HG03521 (cell line): ENCODE measurements around the gene GABRR2.
A peak's percentile ranks its signal among the peaks of the same experiment; 100 is the strongest.
"Not testable (repeated sequence)": the region's sequence is repeated elsewhere in the genome, so short reads cannot be mapped to it uniquely, and the experiment has no call there.

Experiments
- ATAC-seq: cut with Tn5 transposase; IDR thresholded peaks from one replicate; pipeline ENCODE4 v1.9.1; 2021; ENCODE audit warnings: mild to moderate bottlenecking, moderate library complexity; ENCODE audit not compliant: unreplicated experiment

Gene GABRR2

DNA sequence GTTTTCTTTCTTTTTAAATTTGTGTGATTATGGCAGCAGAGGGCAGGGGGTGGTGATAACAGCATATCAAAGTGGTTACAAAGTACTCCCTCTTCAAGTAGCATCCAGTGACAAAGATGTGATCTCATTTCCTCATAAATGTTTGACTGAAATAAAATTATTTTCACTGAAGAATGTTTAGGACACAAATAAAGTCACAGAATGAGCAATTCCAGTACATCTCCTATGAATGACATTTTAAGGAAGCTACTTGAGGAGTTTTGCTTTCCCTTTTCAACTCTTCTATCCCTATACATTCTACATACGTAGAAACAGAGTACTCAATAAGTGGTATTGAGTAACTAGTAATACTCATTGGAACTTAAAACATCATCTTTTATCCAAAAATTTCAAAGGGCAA lies 13.9 kb upstream of the GABRR2 start:
- no peak for ATAC-seq

DNA sequence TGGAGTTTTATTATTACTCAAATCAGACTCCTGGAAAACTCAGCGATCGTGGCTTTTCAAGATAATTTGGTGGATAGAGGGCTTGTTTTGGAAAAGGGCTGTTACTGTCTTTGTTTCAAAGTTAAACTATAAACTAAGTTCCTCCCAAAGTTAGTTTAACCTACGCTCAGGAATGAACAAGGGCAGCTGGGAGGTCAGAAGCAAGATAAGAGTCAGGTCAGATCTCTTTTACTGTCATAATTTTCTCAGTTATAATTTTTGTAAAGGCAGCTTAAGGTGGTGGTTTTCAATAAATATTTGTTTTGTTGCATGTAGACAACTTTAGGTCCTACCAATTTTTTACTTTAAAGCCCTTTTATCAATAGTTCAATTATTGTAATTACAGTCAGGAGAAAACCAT lies 9.2 kb upstream of the GABRR2 start:
- ATAC-seq: no peak

GRCh38 chr6:89323511-89323971 lies 8.4 kb upstream of the GABRR2 start:
- no peak for ATAC-seq

DNA sequence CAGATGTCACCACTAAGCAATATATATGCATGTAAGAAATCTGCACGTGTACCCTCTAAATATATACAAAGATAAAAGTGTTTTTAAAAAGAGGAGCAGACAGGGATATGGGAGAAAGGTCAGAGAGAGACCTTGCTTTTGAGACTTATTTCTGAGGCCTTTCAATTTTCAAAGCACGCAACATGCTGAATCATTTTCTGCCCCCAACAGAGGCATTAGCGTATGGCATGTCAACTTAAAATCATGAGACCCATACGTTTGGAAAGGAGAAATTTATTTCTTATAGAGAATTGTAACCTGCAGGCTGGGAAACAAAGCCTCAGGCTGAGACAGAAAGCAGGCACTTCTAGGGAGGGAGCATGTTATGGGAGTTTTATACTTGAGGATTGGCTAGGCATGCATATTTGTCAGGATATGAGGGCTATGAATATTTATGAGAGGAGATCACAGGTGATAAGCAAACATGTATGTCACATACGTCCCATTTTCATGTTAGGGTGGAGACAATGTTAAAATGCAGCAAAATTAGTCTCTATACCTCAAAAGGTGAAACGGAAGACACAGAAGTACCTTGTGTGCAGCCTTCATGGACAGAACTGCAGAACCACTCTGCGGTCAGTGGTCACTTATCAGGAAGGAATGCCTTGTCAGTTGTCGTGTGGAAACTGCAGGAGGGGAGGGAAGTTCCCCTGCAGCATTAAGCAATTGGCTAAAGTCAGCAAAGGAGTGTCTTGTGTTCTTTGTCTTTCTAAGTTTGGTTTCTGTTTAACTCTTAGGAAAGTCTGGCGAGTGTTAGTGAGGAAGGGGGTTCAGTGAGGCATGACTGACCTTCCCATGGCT lies 6.3 kb upstream of the GABRR2 start:
- no peak for ATAC-seq

DNA sequence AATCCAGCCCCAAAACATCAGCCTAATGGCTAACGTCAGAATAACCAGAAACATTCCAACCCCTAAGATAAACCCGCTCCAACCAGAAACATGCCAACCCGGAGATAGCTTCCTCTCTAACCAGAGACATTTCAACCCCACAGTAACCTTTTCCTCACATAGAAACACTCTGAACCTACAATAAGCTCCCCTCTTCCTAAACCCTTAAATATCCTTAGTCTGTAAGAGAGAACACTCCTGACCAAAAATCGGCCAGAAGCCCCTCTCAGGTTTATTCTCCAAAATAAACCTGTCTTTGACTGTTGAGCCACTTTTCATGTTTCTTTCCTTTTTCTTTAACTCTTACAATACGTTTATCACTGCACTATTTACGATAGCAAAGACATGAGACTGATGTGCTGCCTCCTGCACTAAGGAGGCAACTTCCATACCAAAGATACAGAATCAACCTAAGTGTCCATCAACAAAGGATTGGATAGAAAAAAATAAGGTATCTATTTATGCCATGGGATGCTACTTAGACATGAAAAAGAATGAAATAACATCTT lies 5.0 kb upstream of the GABRR2 start:
- no peak for ATAC-seq

GRCh38 chr6:89317067-89317466 lies 2.0 kb upstream of the GABRR2 start:
- ATAC-seq: no peak

DNA sequence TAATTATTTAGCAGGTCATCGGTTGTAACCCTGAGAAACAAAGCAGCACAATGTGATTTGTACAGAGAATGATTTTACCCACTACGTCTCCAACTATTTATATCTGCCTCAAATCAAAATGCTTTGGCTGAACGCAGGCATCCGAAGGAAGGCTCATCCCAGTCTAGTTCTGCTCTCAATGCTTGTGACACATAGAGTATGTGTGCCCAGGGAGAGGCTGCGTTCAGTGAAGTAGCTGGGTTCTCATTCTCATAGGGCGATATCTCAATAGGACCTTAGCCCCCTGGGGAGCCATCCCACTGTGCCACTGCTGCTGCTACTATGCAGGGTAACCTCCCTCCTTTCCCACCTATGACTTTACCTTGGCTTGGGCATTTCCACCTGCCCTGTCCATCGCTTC lies 407 bp downstream of the GABRR2 start:
- ATAC-seq: no peak

DNA sequence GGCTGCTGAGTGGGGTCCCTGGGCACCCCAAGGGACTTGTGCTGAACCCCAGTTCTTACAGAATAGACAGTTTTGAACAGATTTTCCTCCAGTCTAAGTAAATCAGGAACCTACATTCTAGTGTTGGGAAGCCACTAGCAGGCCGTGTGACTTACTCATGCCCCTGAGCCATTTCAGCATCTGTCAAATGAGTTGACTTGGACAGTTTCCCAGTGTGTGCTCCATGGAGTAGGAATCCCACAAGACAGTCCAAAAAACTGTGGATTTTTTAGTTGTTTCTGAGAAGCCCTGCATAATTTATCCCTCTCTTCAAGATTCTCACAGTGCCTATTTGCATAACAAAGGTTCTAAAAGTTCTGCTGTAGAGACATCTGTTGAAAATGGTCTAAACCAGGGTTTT lies 2.1 kb downstream of the GABRR2 start:
- no peak for ATAC-seq

DNA sequence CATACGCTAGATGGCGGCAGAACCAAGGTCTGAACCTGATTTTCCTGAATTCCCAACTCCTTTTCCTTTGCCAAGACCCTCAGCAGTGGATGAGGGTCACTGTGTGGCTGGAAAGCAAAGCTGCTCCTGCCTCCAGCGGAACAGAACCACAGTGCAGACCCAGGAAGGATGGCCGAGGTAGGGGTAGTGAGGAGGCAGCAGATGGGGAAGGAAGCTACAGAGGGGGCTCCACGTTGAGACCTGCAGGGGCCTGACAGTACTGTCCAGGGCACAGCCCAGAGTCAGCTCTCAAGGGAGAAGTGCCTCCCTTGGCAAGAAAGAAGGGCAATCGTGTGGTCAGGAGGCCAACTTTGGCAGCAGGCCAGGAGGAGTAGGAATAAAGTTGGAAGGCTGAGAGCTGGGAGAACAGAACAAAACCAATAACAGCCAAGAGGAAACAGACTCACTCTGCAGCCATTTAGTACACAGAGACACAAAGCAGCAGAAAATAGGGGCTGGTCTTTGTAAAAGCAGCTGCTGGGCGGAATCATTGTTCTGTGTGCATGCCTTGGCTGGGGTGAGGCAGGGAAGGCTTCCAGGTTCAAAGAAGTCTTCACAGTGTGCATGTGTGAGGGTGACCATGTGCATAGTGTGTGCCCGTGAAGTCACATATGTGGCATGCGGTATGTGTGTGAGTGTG lies 3.1 kb downstream of the GABRR2 start:
- ATAC-seq: no peak

DNA sequence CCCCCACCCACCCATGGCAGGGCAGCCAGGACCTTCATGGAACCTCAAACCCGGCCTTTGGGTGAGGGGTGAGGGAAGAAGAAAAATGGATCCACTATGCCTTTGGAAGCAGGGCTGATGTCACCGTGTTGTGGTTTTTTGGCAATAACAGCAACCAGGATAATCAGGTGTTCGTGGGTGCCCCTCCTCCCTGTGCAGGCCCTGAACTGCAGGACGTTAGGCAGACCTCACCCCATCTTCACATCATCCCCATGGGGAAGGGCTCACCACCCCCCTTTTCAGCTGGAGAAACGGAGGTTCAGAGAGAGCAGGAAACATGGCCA lies 3.6 kb downstream of the GABRR2 start:
- ATAC-seq: no peak

GRCh38 chr6:89310929-89311328 lies 4.2 kb downstream of the GABRR2 start:
- no peak for ATAC-seq

DNA sequence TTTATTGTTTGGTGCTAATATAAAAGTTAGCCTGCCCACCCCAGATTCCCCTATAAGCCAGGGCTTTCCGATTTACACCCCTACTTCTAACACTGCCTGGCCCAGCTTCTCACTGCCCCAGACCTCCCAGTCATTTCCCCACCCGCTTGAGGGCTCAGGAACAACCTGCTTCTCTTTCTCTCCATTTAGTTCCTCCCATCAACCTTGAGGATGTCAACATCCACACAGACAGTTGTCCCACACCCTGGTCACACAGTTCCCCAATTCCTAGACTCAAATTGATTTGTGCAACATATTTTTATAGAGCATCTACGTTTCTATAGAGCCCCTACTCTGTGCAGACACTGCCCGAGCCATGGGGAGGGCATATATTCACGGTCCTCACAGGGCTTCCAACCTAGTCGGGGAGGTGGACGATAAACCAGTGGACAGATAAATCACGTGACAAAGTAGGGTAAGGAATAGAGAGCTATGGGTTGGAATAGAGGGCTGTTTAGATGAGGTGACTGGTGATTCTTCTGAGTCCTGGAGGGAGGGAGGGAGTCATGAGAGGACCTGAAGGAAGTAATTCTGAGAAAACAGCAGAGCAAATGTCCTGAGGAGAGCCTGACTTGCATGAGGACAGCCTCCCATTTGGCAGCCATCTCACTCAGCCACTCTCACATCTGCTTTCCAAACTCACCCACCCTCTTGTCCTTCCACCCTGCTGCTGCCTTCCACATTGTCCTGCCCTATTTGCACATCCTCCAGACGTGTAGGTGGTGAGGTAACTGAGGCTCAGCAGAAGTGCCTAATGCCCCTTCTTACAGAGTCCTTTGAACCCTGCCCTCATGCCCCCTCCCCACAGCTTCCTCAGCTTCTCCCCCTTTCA lies 6.3 kb downstream of the GABRR2 start:
- no peak for ATAC-seq

DNA sequence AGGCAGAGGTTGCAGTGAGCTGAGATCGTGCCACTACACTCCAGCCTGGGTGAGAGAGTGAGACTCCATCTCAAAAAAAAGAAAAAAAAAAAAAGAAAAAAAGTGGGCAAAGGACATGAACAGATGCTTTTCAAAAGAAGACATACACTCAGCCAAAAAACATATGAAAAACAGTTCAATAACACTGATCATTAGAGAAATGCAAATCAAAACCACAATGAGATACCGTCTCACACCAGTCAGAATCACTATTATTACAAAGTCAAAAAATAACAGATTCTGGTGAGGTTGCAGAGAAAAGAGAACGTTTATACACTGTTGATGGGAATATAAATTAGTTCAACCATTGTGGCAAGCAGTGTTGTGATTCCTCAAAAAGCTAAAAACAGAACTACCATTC lies 10.6 kb downstream of the GABRR2 start:
- ATAC-seq: not testable (repeated sequence)

DNA sequence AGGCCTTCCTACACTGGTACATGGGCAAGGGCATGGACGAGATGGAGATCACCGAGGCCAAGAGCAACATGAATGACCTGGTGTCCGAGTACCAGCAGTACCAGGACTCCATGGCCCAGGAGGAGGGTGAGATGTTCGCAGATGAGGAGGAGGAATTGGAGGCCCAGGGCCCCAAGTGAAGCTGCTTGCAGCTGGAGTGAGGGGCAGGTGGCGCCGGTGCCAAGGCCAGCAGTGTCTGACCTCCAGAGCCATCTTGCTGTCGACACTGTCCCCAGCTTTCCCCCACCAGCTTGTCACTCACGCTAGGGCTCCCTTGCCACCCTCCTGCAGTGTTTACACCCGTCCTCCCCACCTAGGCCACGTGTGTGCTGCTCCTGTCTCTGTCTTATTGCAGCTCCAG lies 12.2 kb downstream of the GABRR2 start:
- no peak for ATAC-seq

- no peak for ATAC-seq
Measured at GRCh38 chr6:89302195-89302770, 12.8 kb downstream of the GABRR2 start.

DNA sequence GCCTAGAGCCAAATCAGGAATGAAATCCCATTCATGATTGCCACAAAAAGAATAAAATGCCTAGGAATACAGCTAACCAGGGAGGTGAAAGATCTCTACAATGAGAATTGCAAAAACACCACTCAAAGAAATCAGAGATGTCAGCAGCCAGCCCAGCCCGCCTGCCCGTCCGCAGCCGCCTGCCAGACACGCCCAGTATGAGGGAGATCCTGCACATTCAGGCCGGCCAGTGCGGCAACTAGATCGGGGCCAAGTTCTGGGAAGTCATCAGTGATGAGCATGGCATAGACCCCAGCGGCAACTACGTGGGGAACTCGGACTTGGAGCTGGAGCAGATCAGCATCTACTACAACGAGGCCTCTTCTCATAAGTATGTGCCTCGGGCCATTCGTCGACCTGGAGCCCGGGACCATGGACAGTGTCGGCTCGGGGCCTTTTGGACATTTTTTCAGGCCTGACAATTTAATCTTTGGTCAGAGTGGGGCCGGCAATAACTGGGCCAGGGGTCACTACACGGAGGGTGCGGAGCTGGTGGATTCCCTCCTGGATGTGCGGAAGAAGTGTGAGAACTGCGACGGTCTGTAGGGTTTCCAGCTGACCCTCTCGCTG lies 13.4 kb downstream of the GABRR2 start:
- ATAC-seq: no peak

DNA sequence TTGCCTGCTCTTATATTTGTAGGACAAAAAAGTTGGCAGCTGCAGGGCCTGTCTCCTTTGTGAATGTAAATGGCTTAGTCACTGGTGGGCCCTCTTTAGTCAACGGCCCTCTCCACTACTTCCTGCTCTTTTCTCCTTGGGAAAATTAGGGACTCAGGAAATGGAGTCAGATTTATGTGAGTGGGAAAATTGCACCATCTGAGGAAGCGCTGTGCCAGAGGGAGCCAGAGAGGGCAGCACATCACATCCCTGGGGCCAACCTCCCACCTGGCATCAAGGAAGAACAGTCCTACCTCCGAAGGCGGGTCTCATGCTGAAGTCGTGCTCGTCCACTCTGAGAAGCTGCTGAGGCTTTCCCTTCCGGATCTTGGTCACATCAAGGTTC lies 15.6 kb downstream of the GABRR2 start:
- ATAC-seq: no peak

GRCh38 chr6:89298680-89299465 lies 16.2 kb downstream of the GABRR2 start:
- ATAC-seq: peak; percentile 54

DNA sequence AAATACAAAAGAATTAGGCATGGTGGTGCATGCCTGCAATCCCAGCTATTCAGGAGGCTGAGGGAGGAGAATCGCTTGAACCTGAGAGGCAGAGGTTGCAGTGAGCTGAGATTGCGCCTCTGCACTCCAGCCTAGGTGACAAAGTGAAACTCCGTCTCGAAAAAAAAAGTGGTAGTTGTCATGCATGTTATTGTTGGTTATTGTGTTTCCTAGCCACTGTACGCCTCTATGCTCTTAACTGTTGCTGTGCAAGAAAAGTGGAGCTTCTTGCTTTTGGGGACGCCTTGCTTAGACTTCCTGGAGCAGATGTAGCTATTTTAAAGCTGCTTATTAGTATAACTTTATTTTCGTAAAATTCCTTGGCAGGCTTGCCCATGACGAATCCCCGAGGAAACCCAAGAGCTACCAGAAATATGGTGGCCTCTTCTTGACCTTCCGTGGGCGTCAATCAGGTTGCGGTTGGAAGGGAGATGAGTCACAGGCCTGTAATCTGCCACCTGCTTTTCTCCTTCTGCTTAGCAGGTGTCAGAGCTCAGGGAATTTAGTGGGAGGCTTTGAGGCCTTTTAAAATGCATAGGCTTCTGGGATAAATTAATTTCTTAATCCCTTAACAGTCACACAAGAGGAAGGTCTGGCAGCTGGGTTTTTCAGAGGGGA lies 17.3 kb downstream of the GABRR2 start:
- peak; percentile 80 for ATAC-seq
